NCI-H524 (cell line): ENCODE data around the gene MAST4.
"Not testable (repeated sequence)": the region's sequence is repeated elsewhere in the genome, so short reads cannot be mapped to it uniquely, and the experiment has no call there.

Experiments used
- DNase-seq, 2 experiments: peaks; one replicate each; lab custom pipeline; 2025; lab: John Stamatoyannopoulos, UW

The MAST4 gene

DNA sequence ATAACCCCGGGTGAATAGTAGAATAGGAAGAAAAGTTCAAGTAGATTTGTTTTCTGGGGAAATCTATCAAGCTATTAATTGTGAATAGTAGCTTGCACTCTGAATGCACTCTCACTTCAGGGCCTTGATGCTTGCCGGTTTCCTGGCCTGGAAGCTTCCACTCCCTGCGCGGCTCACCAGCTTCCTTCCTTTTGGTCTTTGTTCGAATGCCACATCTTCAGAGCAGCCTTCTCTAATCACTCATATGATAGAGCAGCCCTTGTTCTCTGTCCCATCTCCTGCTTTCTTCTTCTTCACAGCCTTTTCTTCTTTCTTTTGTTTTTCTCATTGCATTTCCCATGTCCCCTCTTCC, 146.7 kb downstream of the MAST4 start:
- DNase-seq: no peak

DNA sequence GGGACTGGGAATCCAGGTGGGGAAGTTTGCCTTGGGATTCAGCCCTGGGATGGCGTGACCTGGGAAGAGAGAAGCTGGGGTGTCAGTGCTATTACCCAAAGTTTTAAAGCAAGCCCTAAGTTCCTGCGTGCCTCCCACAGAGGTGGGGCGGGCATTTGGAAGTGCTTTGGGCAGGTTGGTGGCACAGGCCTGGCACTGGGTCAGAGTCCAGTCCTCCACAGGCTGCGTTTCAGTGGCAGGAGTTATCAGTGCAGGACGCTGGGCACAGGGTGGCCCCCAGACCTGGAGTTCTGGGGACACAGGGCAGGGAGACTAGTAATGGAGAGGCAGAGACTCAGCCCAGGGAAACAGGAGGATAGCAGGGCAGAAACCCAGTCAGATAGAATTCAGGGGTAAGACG, 147.2 kb downstream of the MAST4 start:
- no peak for DNase-seq

GRCh38 chr5:66744040-66744439, 147.8 kb downstream of the MAST4 start:
- DNase-seq: no peak

DNA sequence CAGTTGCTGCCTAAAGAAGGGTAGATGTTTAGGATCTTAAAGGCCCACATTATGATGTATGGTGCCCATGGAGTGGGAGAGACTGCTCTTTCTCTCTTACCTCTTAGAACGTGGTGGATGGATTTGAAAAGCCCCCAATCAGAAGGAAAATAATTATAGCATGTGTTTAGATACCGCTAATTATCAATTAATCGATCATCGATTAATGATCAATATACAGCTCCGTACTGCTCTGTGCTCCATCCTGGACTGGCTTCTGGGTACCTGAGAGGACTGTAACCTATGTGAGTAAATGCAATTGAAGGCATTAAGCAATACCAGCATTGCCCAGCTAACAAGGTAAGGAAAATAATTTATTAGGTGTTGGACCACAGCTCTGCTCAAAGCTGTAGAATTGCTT, 149.1 kb downstream of the MAST4 start:
- no peak for DNase-seq

DNA sequence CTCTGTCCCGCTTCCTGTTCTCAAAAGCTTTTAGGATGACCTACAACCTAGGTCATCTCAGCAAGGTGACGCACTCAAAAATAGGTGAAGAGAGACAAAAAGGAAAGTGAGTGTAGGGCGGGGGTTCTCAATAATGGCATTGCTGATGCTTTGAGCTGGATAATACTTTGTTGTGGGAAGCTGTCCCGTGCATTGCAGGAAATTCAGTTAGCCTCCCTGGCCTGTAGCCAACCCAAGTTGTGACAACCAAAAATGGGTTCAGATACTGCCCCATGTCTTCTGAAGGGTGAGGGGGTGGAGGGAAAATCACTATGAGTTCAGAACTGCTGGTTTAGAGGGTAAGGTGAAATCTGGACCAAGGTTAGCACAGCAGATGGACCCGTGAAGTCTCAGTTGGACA, 151.4 kb downstream of the MAST4 start:
- DNase-seq: no peak

- not testable (repeated sequence) for DNase-seq
These were observed 156.5 kb downstream of the MAST4 start for GRCh38 chr5:66752668-66753067.

DNA sequence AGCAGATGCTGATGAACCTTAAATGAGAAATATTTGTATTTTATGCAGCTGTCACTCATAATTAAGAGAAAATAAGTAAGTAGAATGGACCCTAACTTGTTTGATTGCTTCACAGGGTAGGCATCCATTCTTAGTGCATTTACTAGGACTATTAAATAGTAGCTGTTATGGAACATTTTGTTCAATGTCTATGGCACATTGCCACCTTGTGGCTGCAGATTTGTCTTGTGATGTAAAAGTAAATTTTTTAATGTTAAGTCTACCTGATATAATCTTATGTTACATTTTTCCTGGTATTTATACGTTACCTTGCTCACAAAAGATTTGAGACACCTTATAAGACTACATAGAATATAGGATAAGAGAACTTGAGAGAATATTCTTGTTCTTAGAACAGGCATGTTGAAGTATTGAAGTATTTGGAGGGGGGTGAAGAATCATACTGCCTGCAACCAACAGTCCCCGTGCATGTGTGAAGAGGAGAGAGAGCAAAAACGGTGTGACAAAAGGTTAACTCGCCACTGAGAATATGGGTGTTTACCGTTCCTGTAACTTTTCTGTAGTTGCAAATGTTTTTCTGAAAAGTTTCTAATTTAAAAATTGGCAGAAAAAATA, 161.1 kb downstream of the MAST4 start:
- DNase-seq: peak; percentile 28 to 66

GRCh38 chr5:66757834-66758371, 161.7 kb downstream of the MAST4 start:
- DNase-seq: peak in 1 of 2 experiments; percentile 12

DNA sequence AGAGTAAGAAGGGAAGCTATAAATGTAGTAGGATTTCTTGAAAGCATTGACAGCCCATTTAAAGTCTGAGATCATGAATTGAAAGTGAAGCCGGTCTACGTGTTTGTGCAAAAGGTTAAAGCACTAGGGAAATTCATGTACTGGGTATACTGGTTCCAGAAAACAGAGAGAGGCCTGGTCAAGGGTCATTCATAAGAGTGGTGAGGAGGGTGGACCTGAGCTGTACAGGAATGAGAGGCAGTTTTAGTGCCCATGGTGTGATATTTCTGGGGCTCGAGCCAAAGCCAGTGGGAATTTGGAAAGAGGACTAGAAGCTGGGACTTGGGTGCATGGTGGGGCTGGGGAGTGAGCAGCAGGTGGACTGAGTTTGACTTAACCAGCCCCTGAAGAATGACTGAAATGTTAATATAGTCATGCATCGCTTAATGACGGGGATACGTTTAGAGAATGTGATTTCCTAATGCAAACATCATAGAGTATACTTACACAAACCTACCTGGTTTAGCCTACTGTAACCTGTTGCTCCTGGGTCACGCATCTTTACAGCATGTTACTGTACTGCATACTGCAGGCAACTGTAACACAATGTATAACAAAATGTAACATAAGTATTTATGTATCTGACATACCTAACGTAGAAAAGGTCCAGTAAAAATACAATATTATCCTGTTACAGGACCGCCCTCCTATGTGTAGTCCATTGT, 173.0 kb downstream of the MAST4 start:
- no peak for DNase-seq

DNA sequence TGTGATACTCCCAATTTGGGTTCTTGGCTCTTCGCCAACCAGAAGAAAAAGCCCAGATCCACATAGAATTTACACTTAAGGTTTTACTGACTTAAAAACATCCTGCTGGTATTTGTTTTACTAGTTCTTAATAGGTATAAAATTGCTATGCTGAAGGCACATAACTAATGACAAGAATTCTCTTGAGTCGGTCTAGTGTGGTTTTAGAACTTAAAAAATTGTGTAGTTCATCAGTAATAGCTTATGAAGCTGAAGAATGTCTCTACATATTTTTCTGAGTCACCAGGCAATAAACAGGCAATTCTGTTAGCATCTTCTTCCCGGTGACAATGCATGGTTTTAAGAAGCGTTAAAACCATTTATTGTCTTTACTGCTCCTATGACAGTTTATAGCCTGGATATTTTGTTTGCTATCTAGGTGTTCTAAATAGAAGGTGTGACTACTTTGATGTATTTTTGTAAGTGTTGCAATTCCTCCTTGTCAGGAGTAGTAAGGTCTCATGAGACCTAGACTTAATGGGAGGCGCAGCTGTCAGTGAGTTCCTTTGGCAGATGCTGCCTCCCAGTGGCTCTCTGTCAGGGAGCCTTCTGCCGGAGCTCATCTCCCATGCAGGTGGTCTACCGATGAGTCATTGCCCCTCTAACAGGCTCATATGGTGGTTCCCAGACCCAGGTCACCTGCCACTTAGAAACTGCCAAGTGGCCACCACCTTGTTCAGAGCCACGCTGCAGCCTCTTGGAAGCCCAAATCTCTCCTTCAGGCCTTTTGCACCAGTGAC, 173.8 kb downstream of the MAST4 start:
- peak; percentile 61 to 83 for DNase-seq

- no peak for DNase-seq
These were observed 181.7 kb downstream of the MAST4 start for GRCh38 chr5:66777868-66778267.

GRCh38 chr5:66779528-66779927, 183.3 kb downstream of the MAST4 start:
- no peak for DNase-seq

GRCh38 chr5:66788556-66788955, 192.4 kb downstream of the MAST4 start:
- DNase-seq: no peak

DNA sequence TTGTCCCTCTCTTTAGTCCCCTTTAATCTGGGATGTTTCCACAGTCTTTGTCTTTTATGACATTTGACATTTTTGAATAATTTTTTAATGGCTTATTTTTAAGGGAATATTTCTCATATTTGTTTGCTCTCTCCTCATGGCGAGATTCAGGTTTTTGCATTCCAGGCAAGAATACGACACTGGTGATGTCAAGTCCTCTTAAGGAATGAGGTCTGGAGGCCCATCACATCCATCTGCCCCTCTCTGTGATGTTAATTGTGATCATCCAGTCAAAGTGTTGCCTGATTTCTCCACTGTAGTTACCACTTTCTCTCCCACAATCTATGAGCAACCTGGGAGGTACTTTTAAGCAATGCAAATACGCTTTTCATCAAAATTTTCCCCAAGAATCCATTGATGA, 193.2 kb downstream of the MAST4 start:
- no peak for DNase-seq

- DNase-seq: peak in 1 of 2 experiments; percentile 25
These were observed 196.9 kb downstream of the MAST4 start for GRCh38 chr5:66793049-66793448.

- DNase-seq: no peak
These were observed 199.5 kb downstream of the MAST4 start for GRCh38 chr5:66795682-66796081.

DNA sequence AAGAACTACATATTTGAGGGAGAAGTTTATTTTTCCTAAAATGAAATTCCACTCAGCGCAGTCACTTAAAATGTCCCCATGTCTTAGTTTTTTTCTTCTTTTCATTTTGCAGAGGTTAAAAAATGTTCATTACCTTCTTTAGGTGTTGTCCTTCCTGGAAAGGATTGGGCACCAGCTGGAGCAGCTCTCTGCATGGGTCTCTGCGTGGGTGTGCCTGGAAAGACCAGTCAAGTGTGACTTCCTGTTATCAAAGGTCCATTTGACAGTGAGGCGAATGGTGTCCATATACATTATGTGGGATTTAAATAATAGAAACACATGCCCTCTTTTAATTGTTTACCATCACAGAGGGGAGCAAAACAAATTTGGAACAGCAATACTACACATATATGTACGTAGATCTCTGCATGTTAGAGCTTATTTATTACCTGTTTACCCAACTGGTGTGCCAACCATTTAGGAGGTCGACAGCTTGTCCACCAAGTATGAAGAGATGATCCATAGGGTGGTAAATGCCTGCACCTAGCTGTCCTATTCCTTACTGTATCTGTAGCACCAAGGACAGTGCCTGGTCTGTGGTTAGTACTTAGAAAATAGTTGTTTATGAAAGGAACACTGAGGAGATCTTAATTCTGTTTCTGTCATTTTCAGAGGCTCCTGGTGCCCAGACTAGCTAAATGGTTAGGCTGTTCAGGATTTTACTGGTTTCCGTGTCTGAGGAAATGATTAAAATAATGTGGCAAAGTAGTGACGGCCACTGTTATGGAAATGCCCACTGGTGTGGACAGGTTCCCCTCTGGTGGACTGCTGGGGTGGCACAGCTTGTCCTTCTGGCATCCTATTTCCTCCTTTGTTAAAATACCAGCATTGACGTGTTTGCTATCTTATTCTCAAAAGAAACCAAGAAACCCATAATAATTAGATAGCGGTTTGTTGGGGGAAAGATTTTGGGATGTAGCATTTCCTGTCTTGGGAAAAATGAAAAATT, 200.4 kb downstream of the MAST4 start:
- no peak for DNase-seq

GRCh38 chr5:66802941-66803340, 206.7 kb downstream of the MAST4 start:
- no peak for DNase-seq

GRCh38 chr5:66805514-66806430, 209.6 kb downstream of the MAST4 start:
- DNase-seq: no peak

DNA sequence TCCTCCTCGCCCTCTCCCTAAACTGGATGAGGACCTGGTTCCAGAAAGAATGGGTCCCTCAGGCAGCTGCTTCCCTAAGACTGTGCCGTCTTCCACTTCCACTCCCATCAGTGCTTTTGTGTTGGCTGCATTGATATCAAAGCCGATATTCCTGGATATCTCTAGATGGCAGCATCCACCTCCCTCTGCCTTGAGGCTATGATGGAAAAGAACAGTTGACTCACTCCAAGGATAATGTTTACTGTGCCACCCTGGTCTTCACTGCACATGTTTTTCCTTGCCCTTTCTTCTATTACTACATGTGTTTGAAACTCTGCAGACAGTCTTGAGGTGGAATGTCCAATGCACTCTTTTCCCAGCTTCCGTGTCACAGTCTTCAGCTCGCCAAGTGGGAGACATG, 211.6 kb downstream of the MAST4 start:
- DNase-seq: peak in 1 of 2 experiments; percentile 63

- no peak for DNase-seq
These were observed 212.5 kb downstream of the MAST4 start for GRCh38 chr5:66808663-66809062.
